Measurements from ENCODE around the gene LRRFIP2.
"Not testable (repeated sequence)": the region's sequence is repeated elsewhere in the genome, so short reads cannot be mapped to it uniquely, and the experiment has no call there.

Gene LRRFIP2

GRCh38 chr3:37183375-37183831, 9.0 kb upstream of the LRRFIP2 start:
- DNase-seq = no peak

DNA sequence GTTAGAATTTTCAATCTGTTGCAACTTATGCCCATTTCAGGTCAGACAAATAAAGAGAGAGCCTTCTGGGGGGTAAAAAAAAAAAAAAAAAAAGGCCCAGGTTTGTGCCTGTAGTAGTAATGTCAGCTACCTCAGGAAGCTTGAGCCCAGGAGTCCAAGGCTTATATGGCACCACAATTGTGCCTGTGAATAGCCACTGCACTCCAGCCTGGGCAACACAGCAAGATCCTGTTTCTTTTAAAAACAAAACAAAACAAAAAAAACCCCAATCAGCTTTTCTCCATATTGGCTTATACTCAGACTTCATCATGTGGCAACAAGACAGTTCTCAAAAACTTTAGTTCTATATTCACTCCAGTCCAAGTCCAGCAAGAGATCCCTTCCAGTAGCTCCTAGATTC, 8.4 kb upstream of the LRRFIP2 start:
- no peak for DNase-seq

GRCh38 chr3:37181756-37182155, 7.4 kb upstream of the LRRFIP2 start:
- no peak for DNase-seq

GRCh38 chr3:37179144-37179967, 5.0 kb upstream of the LRRFIP2 start:
- no peak for DNase-seq

DNA sequence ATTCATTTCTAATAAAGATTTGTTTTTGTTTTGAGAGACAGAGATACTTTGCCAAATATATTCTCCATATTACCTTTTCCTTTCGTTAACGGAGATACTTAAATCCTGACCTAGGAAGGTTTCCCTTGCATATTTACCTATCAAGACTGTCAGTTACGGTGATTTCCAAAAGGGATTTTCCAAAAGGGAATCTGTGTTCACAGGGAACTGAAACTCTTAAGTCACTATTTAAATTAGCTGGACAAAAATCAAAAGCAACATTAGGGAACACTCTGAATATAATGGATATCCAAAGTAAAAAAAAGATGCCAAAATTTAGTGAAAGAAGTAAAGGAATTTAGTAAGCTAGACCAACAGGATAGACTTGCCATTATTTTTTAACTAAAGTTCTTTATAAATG, 576 bp downstream of the LRRFIP2 start:
- DNase-seq = no peak

DNA sequence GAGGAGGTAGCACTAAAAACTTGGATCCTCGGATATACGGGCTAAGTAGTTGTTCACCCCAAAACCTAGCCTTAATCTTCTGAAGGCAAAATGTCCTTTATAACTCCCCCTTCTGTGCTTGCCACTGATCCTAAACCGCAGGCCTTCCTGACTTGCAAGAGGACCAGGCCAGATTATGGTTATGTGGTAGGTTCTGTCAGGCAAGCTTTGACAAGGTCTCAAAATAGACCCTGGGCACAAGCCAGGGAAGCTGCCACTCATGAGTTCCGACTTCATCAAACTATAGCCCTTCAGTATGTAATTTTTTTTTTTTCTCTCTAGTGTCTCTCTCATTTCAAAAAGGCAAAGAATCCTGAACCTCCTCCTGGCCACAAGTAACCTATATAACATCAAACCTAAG, 3.2 kb downstream of the LRRFIP2 start:
- DNase-seq = no peak

DNA sequence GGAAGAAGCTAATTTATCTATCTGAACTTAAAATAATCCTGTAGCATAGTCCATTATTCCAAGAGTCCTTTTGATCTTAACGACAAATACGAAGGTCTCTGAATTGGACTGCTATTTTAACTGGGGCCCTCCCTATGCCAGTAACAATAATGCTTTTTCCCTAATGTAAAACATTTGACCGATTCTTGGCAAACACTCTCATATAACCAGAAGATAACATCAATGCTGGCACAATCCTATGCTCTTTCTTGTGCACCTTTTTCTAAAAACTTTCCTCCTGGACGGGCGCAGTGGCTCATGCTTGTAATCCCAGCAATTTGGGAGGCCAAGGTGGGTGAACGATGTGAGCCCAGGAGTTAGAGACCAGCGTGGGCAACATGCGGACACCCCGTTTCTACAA, 3.9 kb downstream of the LRRFIP2 start:
- DNase-seq = no peak

- no peak for DNase-seq
These were observed 4.3 kb downstream of the LRRFIP2 start for GRCh38 chr3:37170060-37170459.

DNA sequence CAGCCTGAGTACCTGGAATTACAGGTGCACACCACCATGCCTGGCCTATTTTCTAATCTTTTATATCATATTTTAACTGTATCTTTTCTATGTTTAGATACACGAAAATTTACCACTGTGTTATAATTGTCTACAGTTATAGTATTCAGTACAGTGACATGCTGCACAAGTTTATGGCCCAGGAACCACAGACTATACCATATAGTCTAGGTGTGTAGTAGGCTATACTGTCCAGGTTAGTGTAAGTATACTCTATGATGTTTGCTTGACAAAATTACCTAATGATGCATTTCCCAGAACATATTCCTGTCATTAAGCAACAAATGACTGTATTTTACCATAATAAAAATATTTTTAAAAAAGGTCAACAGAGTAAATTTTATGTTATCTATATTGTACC, 5.5 kb downstream of the LRRFIP2 start:
- DNase-seq = no peak

DNA sequence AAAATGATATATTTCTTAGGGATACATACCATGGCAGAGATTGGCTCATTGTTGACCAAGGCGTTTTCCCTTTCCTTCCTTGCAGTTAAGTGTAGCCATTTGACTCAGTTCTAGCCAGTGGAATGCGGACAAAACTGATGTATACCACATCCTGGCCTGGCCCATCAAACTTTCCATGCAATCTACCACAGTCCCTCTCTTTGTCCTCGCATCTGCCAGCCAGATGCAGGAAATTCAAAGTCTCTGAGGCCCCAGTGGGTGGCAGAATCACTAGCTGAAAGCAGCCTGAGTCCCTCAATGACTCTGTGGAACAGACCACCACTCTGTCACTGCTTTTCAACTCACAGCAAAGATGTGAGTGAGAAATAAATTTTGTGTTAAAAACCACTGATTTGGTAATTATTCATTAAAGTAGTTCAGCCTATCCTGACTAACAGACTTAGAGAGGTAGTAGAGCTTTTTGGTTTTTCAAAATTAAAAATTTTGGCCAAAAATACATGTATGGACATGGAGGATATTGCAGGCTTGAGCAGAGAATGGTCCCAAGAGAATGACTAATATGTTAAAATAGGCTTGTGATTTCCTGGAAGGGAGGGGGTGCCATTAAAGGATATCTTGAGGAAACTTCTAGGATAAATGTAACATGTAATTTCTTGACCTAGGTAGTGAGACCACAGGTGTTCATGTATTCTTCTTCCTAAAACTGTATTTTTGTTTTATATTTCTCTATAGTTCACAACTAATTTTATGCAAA, 10.9 kb downstream of the LRRFIP2 start:
- DNase-seq = no peak

GRCh38 chr3:37162501-37163245, 11.7 kb downstream of the LRRFIP2 start:
- DNase-seq = no peak

DNA sequence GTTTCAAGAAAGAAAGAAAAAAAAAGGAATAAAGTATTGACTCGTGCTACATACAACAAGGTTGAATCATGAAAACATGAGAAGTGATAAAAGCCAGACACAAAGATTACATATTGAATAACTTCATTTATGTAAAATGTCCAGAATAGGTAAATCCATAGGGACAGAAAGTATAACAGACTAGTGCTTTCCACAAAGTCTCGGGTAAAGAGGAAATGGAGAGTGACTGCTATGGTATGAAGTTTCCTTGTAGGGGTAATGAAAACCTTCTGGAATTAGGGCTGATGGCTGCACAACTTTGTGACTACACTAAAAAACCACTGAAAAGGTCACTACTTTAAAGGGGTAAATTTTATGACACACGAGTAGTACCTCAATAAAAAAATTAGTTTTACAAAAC, 13.0 kb downstream of the LRRFIP2 start:
- DNase-seq = no peak

DNA sequence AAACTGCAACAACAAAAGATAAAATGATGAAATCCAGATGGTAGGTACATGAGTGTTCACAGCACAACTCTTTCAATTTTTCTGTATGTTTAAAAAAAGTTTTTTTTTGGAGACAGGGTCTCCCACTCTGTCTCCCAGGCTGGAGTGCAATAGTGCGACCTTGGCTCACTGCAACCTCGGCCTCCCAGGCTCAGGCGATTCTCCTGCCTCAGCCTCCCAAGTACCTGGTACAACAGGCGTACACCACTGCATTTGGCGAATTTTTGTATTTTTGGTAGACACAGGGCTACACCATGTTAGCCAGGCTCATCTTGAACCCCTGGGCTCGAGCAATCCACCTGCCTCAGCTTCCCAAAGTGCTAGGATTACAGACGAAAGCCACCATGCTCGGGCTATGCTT, 18.6 kb downstream of the LRRFIP2 start:
- DNase-seq = no peak

GRCh38 chr3:37154668-37155314, 19.6 kb downstream of the LRRFIP2 start:
- no peak for DNase-seq

- no peak for DNase-seq
These were observed 23.8 kb downstream of the LRRFIP2 start for GRCh38 chr3:37150621-37151020.

DNA sequence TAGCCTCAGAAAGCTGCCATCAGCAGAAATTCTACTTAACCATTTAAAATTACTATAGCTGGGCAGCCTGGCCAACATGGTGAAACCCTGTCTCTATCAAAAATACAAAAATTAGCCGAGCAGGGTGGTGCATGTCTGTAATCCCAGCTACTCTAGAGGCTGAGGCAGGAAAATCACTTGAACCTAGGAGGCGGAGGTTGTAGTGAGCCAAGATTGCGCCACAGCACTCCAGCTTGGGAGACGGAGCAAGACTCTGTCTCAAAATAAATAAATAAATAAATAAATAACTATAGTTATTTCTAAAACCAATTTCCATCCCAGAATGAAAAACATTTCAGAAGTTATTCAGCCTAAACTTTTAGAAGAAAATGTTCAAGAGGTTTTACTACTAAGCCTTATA, 25.1 kb downstream of the LRRFIP2 start:
- no peak for DNase-seq

DNA sequence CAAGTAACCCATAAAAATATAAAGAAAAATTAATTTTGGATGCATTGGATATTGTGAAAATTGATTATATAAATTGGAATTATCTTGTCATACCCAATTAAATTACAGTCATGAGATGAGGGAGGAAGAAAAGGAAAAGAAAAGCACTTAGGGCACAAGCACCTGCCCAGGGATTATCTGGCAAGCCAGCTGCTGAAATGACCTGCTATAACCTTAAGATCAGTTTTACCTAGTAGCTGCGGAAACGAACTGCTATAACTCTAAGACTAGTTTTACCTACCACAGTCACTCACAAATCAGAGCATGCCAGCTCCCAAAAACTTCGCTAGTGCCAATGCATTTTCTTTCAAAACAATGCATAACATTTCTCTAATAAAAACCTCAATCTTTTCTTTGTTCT, 26.2 kb downstream of the LRRFIP2 start:
- no peak for DNase-seq

- DNase-seq = no peak
These were observed 26.7 kb downstream of the LRRFIP2 start for GRCh38 chr3:37147666-37148065.

- not testable (repeated sequence) for DNase-seq
These were observed 27.5 kb downstream of the LRRFIP2 start for GRCh38 chr3:37146927-37147326.

DNA sequence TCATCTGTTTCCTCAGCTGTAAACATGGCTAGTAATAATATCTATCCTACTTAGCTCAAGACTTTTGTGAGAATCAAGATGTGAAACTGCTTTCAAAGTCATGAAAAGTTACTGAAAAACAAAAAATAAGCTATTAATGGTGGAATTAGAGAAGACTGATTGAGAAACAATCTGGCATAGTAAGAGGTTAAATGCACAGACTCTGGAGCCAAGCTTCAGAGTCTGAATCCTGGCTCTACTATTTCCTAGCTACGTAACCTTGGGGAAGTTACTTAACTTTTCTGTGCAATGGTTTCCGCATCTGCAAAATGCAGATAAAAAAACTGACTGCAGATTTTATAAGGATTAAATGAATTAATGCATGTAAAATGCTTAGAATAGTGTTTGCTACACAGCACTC, 28.8 kb downstream of the LRRFIP2 start:
- no peak for DNase-seq

DNA sequence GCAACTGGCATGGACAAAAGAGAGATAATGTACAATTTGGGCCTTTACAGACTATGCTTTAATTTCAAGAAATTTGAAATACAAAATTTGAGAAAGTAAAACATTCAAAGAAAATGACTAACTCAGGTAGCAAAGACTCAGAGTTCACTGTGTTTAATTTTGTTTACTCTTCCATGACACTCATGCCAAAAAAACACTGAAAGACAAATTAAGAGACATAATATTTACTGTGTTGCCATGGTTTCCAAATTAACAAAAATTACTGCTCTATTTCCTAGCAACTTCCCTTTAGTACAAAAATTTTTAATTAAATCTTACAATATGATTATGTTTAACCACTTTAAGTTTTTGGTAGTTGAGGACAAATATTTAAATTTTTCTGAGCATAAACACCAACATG, 29.6 kb downstream of the LRRFIP2 start:
- DNase-seq = no peak

- DNase-seq = no peak
These were observed 30.6 kb downstream of the LRRFIP2 start for GRCh38 chr3:37143821-37144220.

DNA sequence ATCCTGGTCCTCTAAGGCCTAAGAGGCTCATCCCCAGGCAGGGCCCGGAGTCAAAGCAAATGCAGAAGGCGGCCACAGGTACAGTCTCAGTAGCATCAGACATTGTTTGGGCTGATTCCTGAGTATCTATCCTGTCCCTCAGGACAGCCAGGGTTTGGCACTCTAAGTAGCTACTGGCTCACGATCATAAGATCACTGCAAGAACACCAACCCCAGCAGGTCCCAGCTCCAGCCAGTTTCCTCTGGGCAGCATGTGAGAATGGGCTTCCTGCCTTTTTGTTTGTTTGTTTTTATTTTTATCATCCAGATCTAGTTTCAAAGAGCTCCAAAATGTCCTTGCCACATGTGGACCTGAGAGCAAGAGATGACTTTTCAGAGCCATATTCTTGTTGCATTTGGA, 32.7 kb downstream of the LRRFIP2 start:
- DNase-seq = no peak
